ENCODE data around the gene ZNF724. TPM values are rescaled to one million over a fixed set of nuclear protein-coding genes. Genes with fewer than 3 reads are reported as not detected.
"Not testable (repeated sequence)": the region's sequence is repeated elsewhere in the genome, so short reads cannot be mapped to it uniquely, and the experiment has no call there.

The ZNF724 gene
- total RNA-seq, 1 donor from 2014 or later: 6.1 TPM

DNA sequence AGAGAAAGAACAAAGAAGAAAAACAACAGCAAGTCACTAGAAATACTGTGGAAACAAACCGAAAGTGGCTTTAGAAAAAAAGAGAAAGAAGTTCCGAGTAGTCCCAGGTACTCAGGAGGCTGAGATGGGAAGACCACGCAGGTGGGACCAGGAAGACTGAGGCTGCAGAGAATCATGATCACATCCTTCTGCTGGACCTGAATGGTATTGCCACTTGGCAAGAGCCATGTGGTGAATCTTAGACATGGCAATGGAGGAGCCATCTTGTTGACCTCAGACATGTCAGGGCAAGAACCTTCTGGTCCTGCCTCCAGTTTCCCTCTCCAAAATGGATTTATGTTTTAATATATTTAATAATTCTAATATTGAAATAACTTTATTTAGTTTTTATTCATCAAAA lies 37.4 kb upstream of the ZNF724 start:
- Mint-ChIP-seq H3K4me3 (ENCODE audit: unreplicated experiment) (no peak overlapping the region), H3K9me3 (ENCODE audit: unreplicated experiment) (peaks cover 15% of the 10 kb centered on the region), H3K36me3 (ENCODE audit: low read depth, unreplicated experiment) (no peaks in the 10 kb centered on the region), H3K27ac (ENCODE audit: unreplicated experiment) (no peak overlapping the region), H3K4me1 (ENCODE audit: low read depth, unreplicated experiment) (no peaks in the 10 kb centered on the region), H3K27me3 (ENCODE audit: low read depth, unreplicated experiment) (no peaks in the 10 kb centered on the region)
- Histone ChIP-seq H3K36me3 (ENCODE audit: insufficient read depth, low read length) (no peaks in the 10 kb centered on the region), H3K9me3 (ENCODE audit: insufficient read depth, low read depth, low read length) (no peaks in the 10 kb centered on the region), H3K4me3 (ENCODE audit: insufficient read depth, low read depth, low read length) (no peak overlapping the region), H3K27ac (ENCODE audit: low read depth, low read length) (no peak overlapping the region), H3K79me2 (ENCODE audit: insufficient read depth, low read length) (no peaks in the 10 kb centered on the region), H3K4me2 (ENCODE audit: low read length) (no peak overlapping the region), H3K27me3 (ENCODE audit: insufficient read depth, low read length) (no peaks in the 10 kb centered on the region), H3K4me1 (ENCODE audit: insufficient read depth, low read length) (no peaks in the 10 kb centered on the region), H2AFZ (ENCODE audit: low read depth, low read length) (no peak overlapping the region), H3K9ac (ENCODE audit: low read length) (no peak overlapping the region), H4K20me1 (ENCODE audit: insufficient read depth, low read length) (no peaks in the 10 kb centered on the region)
- FAIRE-seq: no peak
- no peak for TF ChIP-seq CTCF (IDR thresholded peaks at IDR 0.05; ENCODE audit: insufficient read depth, low read depth, low read length)
- TF ChIP-seq EZH2 (IDR thresholded peaks at IDR 0.05; ENCODE audit: insufficient read depth, low read length): no peak
- no peak for DNase-seq (ENCODE audit: low read depth)

DNA sequence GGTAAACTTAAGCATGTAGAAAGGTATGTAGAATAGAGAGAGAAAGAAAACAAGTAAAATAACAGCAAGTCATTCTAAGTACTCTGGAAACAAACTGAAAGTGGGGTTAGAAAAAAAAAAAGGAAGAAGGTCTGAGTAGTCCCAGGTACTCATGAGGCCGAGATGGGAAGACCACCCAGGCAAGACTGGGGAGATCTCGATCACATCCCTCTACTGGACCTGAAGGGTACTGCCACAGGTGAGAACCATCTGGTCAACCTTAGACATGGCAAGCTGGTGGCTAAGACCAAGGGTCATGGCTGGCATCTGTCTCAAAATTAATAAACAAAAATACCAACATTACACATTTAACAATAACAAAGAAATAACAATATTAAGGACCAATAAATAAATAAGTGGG lies 36.3 kb upstream of the ZNF724 start:
- FAIRE-seq (no peak), DNase-seq (ENCODE audit: low read depth) (no peak)
- Histone ChIP-seq H3K27me3 (ENCODE audit: insufficient read depth, low read length) (no peaks in the 10 kb centered on the region), H3K27ac (ENCODE audit: low read depth, low read length) (no peak overlapping the region), H2AFZ (ENCODE audit: low read depth, low read length) (no peak overlapping the region), H3K79me2 (ENCODE audit: insufficient read depth, low read length) (no peaks in the 10 kb centered on the region), H3K4me1 (ENCODE audit: insufficient read depth, low read length) (no peaks in the 10 kb centered on the region), H3K36me3 (ENCODE audit: insufficient read depth, low read length) (no peaks in the 10 kb centered on the region), H3K4me3 (ENCODE audit: insufficient read depth, low read depth, low read length) (no peak overlapping the region), H3K9me3 (ENCODE audit: insufficient read depth, low read depth, low read length) (no peaks in the 10 kb centered on the region), H4K20me1 (ENCODE audit: insufficient read depth, low read length) (no peaks in the 10 kb centered on the region), H3K9ac (ENCODE audit: low read length) (no peak overlapping the region), H3K4me2 (ENCODE audit: low read length) (no peak overlapping the region)
- peaks cover 15% of the 10 kb centered on the region for H3K9me3 Mint-ChIP-seq (ENCODE audit: unreplicated experiment)
- no peak overlapping the region for H3K4me3 Mint-ChIP-seq (ENCODE audit: unreplicated experiment)
- no peak for TF ChIP-seq EZH2 (IDR thresholded peaks at IDR 0.05; ENCODE audit: insufficient read depth, low read length)
- H3K27ac Mint-ChIP-seq (ENCODE audit: unreplicated experiment): no peak overlapping the region
- no peaks in the 10 kb centered on the region for H3K27me3 Mint-ChIP-seq (ENCODE audit: low read depth, unreplicated experiment)
- no peaks in the 10 kb centered on the region for H3K4me1 Mint-ChIP-seq (ENCODE audit: low read depth, unreplicated experiment)
- no peaks in the 10 kb centered on the region for H3K36me3 Mint-ChIP-seq (ENCODE audit: low read depth, unreplicated experiment)

GRCh38 chr19:23285948-23286347 lies 35.8 kb upstream of the ZNF724 start:
- TF ChIP-seq EZH2 (IDR thresholded peaks at IDR 0.05; ENCODE audit: insufficient read depth, low read length): no peak
- no peaks in the 10 kb centered on the region for H3K36me3 ChIP-seq (ENCODE audit: insufficient read depth, low read length)
- H3K9ac ChIP-seq (ENCODE audit: low read length): no peak overlapping the region
- H2AFZ ChIP-seq (ENCODE audit: low read depth, low read length): no peak overlapping the region
- no peak overlapping the region for H3K4me2 ChIP-seq (ENCODE audit: low read length)
- no peaks in the 10 kb centered on the region for H3K79me2 ChIP-seq (ENCODE audit: insufficient read depth, low read length)
- Mint-ChIP-seq H3K4me3 (ENCODE audit: unreplicated experiment) (no peak overlapping the region), H3K4me1 (ENCODE audit: low read depth, unreplicated experiment) (no peaks in the 10 kb centered on the region), H3K9me3 (ENCODE audit: unreplicated experiment) (peaks cover 17% of the 10 kb centered on the region), H3K27me3 (ENCODE audit: low read depth, unreplicated experiment) (no peaks in the 10 kb centered on the region), H3K36me3 (ENCODE audit: low read depth, unreplicated experiment) (no peaks in the 10 kb centered on the region), H3K27ac (ENCODE audit: unreplicated experiment) (no peak overlapping the region)
- no peaks in the 10 kb centered on the region for H3K9me3 ChIP-seq (ENCODE audit: insufficient read depth, low read depth, low read length)
- H3K4me1 ChIP-seq (ENCODE audit: insufficient read depth, low read length): no peaks in the 10 kb centered on the region
- H3K27ac ChIP-seq (ENCODE audit: low read depth, low read length): no peak overlapping the region
- FAIRE-seq: no peak
- no peaks in the 10 kb centered on the region for H4K20me1 ChIP-seq (ENCODE audit: insufficient read depth, low read length)
- no peak overlapping the region for H3K4me3 ChIP-seq (ENCODE audit: insufficient read depth, low read depth, low read length)
- DNase-seq (ENCODE audit: low read depth): no peak
- no peaks in the 10 kb centered on the region for H3K27me3 ChIP-seq (ENCODE audit: insufficient read depth, low read length)

DNA sequence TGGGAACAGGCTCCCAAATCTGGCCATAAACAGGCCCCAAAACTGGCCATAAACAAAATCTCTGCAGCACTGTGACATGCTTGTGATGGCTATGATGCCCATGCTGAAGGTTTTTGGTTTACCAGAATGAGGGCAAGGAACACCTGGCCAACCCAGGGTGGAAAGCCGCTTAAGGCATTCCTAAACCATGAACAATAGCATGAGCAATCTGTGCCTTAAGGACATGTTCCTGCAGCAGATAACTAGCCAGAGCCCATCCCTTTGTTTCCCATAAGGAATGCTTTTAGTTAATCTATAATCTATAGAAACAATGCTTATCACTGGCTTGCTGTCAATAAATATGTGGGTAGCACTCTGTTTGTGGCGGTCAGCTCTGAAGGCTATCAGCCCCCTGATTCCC lies 35.1 kb upstream of the ZNF724 start:
- not testable (repeated sequence) for H3K27me3 Mint-ChIP-seq (ENCODE audit: low read depth, unreplicated experiment); H3K27ac Mint-ChIP-seq (ENCODE audit: unreplicated experiment); H3K9me3 ChIP-seq (ENCODE audit: insufficient read depth, low read depth, low read length); H3K36me3 Mint-ChIP-seq (ENCODE audit: low read depth, unreplicated experiment); H3K4me3 Mint-ChIP-seq (ENCODE audit: unreplicated experiment); FAIRE-seq; H2AFZ ChIP-seq (ENCODE audit: low read depth, low read length); H4K20me1 ChIP-seq (ENCODE audit: insufficient read depth, low read length); H3K36me3 ChIP-seq (ENCODE audit: insufficient read depth, low read length); H3K27me3 ChIP-seq (ENCODE audit: insufficient read depth, low read length); H3K79me2 ChIP-seq (ENCODE audit: insufficient read depth, low read length); DNase-seq (ENCODE audit: low read depth); H3K9ac ChIP-seq (ENCODE audit: low read length); H3K4me3 ChIP-seq (ENCODE audit: insufficient read depth, low read depth, low read length); H3K4me1 Mint-ChIP-seq (ENCODE audit: low read depth, unreplicated experiment); H3K27ac ChIP-seq (ENCODE audit: low read depth, low read length); H3K4me2 ChIP-seq (ENCODE audit: low read length); H3K4me1 ChIP-seq (ENCODE audit: insufficient read depth, low read length)
- H3K9me3 Mint-ChIP-seq (ENCODE audit: unreplicated experiment): peaks cover 17% of the 10 kb centered on the region

Data from astrocyte (in vitro differentiated cells and primary cell).